ENCODE measurements around the gene PARG.
"Not testable (repeated sequence)": the region's sequence is repeated elsewhere in the genome, so short reads cannot be mapped to it uniquely, and the experiment has no call there.

Gene PARG

DNA sequence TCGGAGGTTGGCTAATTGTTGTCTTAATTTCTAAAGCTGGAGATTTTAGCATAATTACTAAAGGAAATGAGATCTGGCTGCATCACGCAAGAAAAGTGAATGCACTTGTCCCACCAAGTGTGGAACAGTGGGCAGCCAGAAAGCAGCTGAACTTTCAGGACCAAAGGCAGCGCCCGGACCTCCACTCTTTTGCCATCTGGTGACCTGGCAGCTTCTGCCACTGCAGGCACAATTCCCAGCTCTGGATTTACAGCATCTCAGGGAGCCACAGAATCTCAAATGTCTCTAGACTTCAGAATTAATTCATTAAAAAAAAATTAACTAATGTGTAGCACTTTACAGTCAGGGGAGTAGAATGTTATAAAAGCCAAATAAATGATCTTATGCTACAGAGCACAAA is 165.0 kb downstream of the PARG start:
- DNase-seq (ENCODE audit: low read depth) = no peak
- TF ChIP-seq, protein P1, sequence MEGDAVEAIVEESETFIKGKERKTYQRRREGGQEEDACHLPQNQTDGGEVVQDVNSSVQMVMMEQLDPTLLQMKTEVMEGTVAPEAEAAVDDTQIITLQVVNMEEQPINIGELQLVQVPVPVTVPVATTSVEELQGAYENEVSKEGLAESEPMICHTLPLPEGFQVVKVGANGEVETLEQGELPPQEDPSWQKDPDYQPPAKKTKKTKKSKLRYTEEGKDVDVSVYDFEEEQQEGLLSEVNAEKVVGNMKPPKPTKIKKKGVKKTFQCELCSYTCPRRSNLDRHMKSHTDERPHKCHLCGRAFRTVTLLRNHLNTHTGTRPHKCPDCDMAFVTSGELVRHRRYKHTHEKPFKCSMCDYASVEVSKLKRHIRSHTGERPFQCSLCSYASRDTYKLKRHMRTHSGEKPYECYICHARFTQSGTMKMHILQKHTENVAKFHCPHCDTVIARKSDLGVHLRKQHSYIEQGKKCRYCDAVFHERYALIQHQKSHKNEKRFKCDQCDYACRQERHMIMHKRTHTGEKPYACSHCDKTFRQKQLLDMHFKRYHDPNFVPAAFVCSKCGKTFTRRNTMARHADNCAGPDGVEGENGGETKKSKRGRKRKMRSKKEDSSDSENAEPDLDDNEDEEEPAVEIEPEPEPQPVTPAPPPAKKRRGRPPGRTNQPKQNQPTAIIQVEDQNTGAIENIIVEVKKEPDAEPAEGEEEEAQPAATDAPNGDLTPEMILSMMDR (IDR thresholded peaks at IDR 0.05; ENCODE audit: insufficient read depth, low read depth, low read length, missing control alignments) = no peak
- H3K4me3 ChIP-seq (ENCODE audit: low read length) = no peak overlapping the region

DNA sequence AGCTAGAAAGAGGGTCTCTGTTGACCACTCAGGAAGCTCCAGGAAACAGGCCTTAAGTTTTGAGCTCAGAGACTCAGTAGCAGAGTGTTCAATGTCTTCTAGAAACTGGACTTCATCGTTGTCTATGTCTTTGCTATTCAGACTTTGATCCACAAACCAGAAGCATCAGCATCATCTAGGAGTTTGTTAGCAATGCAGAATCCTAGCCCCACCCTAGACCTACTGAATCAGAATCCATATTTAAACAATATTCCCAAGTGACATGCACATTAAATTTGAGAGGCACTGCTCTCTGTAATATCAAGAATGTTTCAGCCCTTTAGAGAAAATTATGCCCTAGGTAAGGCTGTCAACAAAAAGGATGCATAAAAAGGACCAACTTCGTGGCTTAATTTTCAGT is 166.8 kb downstream of the PARG start:
- H3K4me3 ChIP-seq (ENCODE audit: low read length) = no peak overlapping the region
- no peak for DNase-seq (ENCODE audit: low read depth)
- TF ChIP-seq, protein P1 (IDR thresholded peaks at IDR 0.05; ENCODE audit: insufficient read depth, low read depth, low read length, missing control alignments) = no peak

DNA sequence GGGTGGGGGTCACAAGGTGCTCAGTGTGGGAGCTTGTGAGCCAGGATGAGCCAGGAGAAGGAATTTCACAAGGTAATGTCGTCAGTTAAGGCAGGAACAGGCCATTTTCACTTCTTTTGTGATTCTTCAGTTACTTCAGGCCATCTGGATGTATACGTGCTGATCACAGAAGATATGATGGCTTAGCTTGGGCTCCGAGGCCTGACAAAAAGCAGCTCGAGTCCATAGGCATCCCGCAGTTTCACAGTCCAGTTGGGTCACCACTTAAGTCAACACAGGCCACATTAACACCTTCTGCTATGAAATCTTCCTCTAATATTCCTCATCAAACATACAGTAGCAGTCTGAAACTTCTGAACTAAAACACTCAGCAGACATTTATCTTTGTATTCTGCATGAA is 168.9 kb downstream of the PARG start:
- not testable (repeated sequence) for DNase-seq (ENCODE audit: low read depth); H3K4me3 ChIP-seq (ENCODE audit: low read length)

DNA sequence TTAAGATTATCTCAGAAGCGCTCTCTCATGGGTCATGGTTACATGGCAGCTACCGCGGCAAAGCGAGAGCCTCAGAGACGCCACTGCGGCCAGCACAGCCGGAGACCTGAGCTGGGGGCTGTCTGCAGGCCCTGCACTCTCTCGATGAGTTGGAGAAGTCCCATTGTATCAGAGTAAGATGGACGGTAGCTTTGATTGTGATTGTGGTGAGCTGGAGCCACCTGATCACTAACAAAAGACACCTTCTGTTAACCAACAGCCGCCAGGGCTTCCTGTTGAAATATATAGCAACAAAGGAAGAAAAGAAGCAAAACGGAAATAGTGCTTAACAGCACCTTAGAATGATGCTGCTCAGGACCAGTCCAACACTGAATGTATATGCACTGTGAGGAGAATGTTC is 170.8 kb downstream of the PARG start:
- DNase-seq (ENCODE audit: low read depth); H3K4me3 ChIP-seq (ENCODE audit: low read length): not testable (repeated sequence)

DNA sequence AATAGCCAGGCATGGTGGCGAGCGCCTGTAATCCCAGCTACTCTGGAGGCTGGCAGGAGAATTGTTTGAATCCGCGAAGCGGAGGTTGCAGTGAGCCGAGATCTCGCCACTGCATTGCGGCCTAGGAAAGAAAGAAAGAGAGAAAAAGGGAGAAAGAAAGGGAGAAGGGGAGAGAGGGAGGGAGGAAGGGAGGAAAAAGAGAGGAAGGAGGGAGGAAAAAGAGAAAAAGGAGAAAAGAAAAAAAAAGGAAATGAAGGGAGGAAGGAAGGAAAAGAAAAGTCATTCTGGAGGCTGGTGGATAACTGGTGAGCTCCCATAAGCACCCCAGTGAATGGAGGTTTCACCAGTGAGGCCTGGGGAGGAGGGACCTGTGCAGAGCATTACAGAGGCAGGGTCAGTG is 172.1 kb downstream of the PARG start:
- TF ChIP-seq, protein P1 (IDR thresholded peaks at IDR 0.05; ENCODE audit: insufficient read depth, low read depth, low read length, missing control alignments) = no peak
- H3K4me3 ChIP-seq (ENCODE audit: low read length) = no peak overlapping the region
- no peak for DNase-seq (ENCODE audit: low read depth)

DNA sequence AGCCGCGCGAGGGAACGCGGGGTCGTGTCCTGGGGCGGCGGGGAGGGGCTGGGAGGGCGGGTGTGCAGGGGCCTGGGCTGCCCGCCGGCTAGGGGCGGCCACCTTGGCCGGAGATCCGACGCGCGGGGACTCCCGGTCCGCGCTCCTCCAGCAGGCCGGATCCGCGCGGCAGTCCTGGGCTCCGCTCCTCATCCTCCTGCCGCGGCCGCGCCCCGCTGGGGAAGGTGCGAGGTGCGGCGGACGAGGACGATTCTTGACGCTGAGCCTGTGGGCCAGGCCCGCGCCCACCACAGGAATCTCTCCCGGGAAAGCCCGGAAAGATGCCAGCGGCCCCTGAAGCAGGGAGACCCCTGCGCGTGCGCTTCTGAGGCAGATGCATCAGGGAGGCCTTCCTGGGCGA is 173.1 kb downstream of the PARG start:
- DNase-seq (ENCODE audit: low read depth) = no peak
- H3K4me3 ChIP-seq (ENCODE audit: low read length) = no peak overlapping the region
- TF ChIP-seq, protein P1 (IDR thresholded peaks at IDR 0.05; ENCODE audit: insufficient read depth, low read depth, low read length, missing control alignments) = no peak

DNA sequence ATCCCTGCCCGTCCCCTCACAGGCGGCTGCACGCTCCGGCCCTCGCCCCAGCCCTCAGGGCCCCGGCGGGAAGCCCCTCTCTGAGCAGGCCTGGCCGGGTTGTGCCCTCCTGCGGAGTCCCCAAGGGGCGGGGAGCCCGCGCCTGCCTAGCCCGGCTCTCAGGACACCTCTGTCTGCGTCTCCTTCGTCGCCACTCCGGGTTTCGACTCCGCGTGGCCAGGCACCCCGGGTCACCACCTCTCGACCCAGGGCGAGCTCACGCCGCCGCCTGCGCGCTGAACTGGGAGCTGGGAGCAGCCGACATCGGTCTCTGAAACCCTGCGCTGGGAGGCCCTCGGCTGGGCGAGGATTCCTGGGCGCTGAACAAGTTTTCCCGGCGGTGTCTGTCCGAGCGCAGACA is 173.5 kb downstream of the PARG start:
- no peak for DNase-seq (ENCODE audit: low read depth)
- H3K4me3 ChIP-seq (ENCODE audit: low read length) = no peak overlapping the region
- TF ChIP-seq, protein P1 (IDR thresholded peaks at IDR 0.05; ENCODE audit: insufficient read depth, low read depth, low read length, missing control alignments) = no peak

Measured in epithelial cell of esophagus (primary cell).